ENCODE results near the gene SGMS1.
A peak's percentile ranks its signal among the peaks of the same experiment; 100 is the strongest.

Gene SGMS1

GRCh38 chr10:50293513-50294313 lies 330.0 kb downstream of the SGMS1 start:
- TF ChIP-seq CTCF (IDR thresholded peaks at IDR 0.05; ENCODE audit: insufficient read depth, low read depth, low read length, missing control alignments), result no peak
- no peak for DNase-seq (ENCODE audit: low read depth)
- no peak overlapping the region for H3K4me3 ChIP-seq (ENCODE audit: low read length)

GRCh38 chr10:50291261-50291850 lies 332.4 kb downstream of the SGMS1 start:
- TF ChIP-seq CTCF (IDR thresholded peaks at IDR 0.05; ENCODE audit: insufficient read depth, low read depth, low read length, missing control alignments), result peak; percentile 55
- no peak overlapping the region for H3K4me3 ChIP-seq (ENCODE audit: low read length)
- DNase-seq (ENCODE audit: low read depth), result peak; percentile 35

GRCh38 chr10:50289196-50289595 lies 334.6 kb downstream of the SGMS1 start:
- no peak for DNase-seq (ENCODE audit: low read depth)
- TF ChIP-seq CTCF (IDR thresholded peaks at IDR 0.05; ENCODE audit: insufficient read depth, low read depth, low read length, missing control alignments), result no peak
- H3K4me3 ChIP-seq (ENCODE audit: low read length), result no peak overlapping the region

- no peak for DNase-seq (ENCODE audit: low read depth)
- no peak overlapping the region for H3K4me3 ChIP-seq (ENCODE audit: low read length)
- TF ChIP-seq CTCF (IDR thresholded peaks at IDR 0.05; ENCODE audit: insufficient read depth, low read depth, low read length, missing control alignments), result no peak
Observed at GRCh38 chr10:50286996-50287803, 336.6 kb downstream of the SGMS1 start.

- TF ChIP-seq CTCF (IDR thresholded peaks at IDR 0.05; ENCODE audit: insufficient read depth, low read depth, low read length, missing control alignments), result no peak
- H3K4me3 ChIP-seq (ENCODE audit: low read length), result no peak overlapping the region
- no peak for DNase-seq (ENCODE audit: low read depth)
Observed at GRCh38 chr10:50286517-50286916, 337.2 kb downstream of the SGMS1 start.

GRCh38 chr10:50281967-50282522 lies 341.7 kb downstream of the SGMS1 start:
- H3K4me3 ChIP-seq (ENCODE audit: low read length), result no peak overlapping the region
- TF ChIP-seq CTCF (IDR thresholded peaks at IDR 0.05; ENCODE audit: insufficient read depth, low read depth, low read length, missing control alignments), result no peak
- DNase-seq (ENCODE audit: low read depth), result no peak

All from epithelial cell of esophagus (primary cell).